NCI-H2196 (cell line): ENCODE data around the gene ATP9B.

ENCODE experiments used
- DNase-seq: peaks from one replicate; lab custom pipeline; 2025; ENCODE audit not compliant: unreplicated experiment; lab: John Stamatoyannopoulos, UW

ATP9B gene

GRCh38 chr18:79405019-79405780, 336.0 kb downstream of the ATP9B start:
- no peak for DNase-seq

DNA sequence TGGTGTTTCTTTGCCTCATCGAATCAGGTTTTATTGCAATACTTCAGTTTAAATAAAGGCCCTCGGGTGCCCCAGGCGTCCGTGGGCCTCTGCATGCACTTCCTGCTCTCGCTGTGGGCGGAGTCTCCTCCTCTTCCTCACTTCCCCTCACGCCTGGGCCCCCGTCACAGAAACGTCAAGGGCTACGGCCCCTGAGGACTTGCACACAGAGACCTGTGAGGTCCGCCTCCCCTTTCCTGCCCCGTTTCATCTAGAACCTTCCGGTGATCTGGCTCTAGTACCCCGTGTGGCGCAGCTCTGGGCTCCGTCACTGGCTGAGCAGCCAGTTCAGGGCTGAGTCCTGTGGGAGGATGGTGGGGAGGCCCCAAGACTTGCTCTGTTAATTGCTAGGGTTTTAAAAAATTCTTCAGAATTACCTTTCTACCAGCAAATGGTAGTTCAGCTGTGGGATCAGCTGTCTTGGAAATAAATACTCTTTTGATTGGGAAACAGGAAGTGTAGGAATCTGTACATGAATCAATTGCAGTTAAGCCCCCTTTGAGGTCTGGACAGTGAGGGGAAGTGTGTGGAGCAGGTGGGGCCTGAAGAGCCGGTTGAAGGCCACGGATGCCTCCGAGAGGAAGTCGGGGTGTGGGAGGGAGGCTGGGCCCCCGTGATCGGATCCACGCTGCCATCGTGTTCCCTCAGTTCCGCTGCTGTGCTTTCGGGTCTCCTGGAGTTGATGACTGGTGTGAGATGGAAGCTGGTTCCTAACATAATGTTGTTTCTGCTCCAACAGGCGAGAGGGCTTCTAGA, 336.8 kb downstream of the ATP9B start:
- no peak for DNase-seq

GRCh38 chr18:79406708-79407107, 337.5 kb downstream of the ATP9B start:
- no peak for DNase-seq

- DNase-seq, result no peak
Measured at GRCh38 chr18:79409313-79409712, 340.1 kb downstream of the ATP9B start.

GRCh38 chr18:79410171-79410641, 341.0 kb downstream of the ATP9B start:
- no peak for DNase-seq

- DNase-seq, result no peak
Measured at GRCh38 chr18:79410731-79411613, 341.8 kb downstream of the ATP9B start.

GRCh38 chr18:79411614-79412526, 342.7 kb downstream of the ATP9B start:
- no peak for DNase-seq

DNA sequence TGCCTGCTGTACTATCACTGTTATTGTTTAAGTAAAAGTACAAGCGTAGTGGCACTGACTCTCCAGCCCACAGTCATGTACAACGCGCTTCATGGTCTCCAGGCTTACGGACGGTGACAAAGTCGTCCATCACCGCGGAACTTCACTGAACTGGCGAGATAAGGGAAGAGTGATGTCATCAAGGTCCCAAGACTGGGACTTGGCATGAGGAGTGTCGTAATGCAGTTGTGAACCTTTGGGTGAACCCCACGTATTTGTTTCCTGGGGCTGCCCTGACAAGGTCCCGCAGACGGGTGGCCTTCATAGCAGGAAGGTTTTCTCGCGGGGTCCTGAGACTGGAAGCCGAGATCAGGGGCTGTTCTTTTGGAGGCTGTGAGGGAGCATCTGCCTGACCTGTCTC, 343.8 kb downstream of the ATP9B start:
- no peak for DNase-seq

DNA sequence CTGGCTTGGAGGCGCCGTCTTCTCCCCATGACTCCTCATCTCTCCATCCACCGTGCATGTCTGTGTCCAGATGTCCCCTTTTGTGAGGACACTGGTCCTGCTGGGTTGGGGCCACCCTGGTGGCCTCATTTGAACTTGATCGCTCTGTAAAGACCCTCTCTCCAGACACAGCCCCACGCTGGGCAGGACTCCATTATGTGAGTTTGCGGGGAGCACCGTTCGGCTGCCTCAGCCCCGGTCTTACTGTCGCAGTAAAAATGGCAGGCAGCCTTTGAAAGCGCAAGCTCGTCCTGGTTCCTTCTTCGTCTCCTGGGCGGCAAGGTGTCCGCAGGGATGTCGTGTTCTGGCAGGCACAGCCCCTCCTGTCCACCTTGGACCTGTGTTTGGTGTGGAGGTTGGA, 344.2 kb downstream of the ATP9B start:
- no peak for DNase-seq

- DNase-seq, result no peak
Measured at GRCh38 chr18:79413901-79414300, 344.7 kb downstream of the ATP9B start.

DNA sequence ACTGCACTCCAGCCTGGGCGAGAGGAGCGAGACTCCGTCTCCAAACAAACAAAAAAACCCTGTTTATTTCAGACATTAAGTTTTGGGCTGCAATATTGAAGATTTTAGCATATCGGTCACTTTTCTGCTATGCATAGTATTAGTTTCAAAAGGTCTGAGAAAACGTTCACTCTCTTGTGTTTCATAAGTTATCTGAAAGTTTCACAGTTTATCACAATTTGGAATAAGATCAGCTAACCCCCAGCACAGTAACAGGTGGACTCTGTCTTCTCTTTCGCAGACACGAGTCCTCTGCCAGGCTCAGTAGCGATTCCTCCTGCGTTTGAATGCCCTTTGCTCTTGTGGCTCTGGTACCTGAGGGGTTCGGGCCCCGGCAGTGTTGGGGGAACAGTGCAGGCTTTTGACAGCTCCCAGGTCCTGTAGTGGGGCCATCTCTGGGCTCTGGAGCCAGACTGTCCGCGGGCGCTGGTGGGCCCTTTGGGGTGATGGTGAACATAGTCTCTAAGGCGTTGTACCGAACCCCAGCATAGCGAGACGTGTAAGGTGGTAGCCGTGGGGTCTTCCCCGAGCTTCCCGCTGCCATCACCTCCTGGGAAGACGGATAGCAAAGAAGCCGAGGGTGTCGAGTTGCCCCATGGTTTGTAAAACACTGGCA, 347.0 kb downstream of the ATP9B start:
- no peak for DNase-seq

DNA sequence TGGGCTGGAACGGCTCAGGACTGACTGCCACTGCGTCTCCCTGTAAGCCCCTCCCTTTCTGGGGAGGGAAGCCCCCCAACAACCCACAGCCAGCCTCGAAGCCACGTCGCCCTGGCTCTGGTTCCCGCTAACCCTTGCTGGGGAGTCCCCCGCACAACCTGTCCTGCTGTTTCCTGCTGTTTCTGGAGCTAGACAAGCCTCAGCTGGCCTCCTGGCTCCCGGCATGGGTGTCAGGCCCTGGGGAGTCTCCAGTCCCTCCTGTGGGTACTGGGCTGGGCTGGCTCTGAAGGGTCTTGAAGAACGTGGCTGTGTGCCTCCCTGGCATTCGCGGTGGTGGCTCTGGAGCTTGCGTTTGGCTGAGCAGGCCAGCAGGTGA, 347.5 kb downstream of the ATP9B start:
- DNase-seq, result no peak

GRCh38 chr18:79418236-79418635, 349.0 kb downstream of the ATP9B start:
- no peak for DNase-seq

- no peak for DNase-seq
Measured at GRCh38 chr18:79418642-79419041, 349.4 kb downstream of the ATP9B start.

GRCh38 chr18:79420033-79420745, 351.0 kb downstream of the ATP9B start:
- no peak for DNase-seq

GRCh38 chr18:79421275-79421857, 352.2 kb downstream of the ATP9B start:
- DNase-seq, result no peak

GRCh38 chr18:79422022-79422782, 353.0 kb downstream of the ATP9B start:
- DNase-seq, result no peak

GRCh38 chr18:79422783-79423165, 353.6 kb downstream of the ATP9B start:
- no peak for DNase-seq
